GM12878 (cell line): ENCODE measurements around the gene EBP. TPM values are rescaled to one million over a fixed set of nuclear protein-coding genes. Genes with fewer than 3 reads are reported as not detected.

Experiments used
- ATF2 ChIP-seq: IDR thresholded peaks from 2 replicates; pipeline ENCODE4 v1.6.1; 2012; ENCODE audit warnings: low read length, inconsistent platforms
- BHLHE40 ChIP-seq, 2 experiments: fragments of 450-650 bp in 1 of 2; IDR thresholded peaks; 2 replicates each; pipeline ENCODE4 v1.6.1; 2011 to 2017; ENCODE audit warnings: low read depth in 2 of 2, borderline replicate concordance in 1 of 2, improper control_type of control experiment in 1 of 2, low read length in 1 of 2, mild to moderate bottlenecking in 1 of 2
- CREB1 ChIP-seq: IDR thresholded peaks from 2 replicates; pipeline ENCODE4 v1.6.1; 2012; ENCODE audit warnings: low read depth, mild to moderate bottlenecking, inconsistent platforms
- CREM ChIP-seq: IDR thresholded peaks from 2 replicates; pipeline ENCODE4 v1.6.1; 2014; ENCODE audit warnings: antibody characterized with exemption, low read depth
- HCFC1 ChIP-seq: fragments of 150-350 bp; IDR thresholded peaks from 2 replicates; pipeline ENCODE4 v1.6.1; 2014; ENCODE audit warnings: low read length
- PML ChIP-seq: IDR thresholded peaks from 2 replicates; pipeline ENCODE4 v1.6.1; 2012; ENCODE audit warnings: low read length, inconsistent platforms
- POLR2AphosphoS5 ChIP-seq: IDR thresholded peaks from 2 replicates; pipeline ENCODE4 v1.6.1; 2011; ENCODE audit warnings: mild to moderate bottlenecking, low read length, inconsistent platforms
- SIX5 ChIP-seq: IDR thresholded peaks from 2 replicates; pipeline ENCODE4 v1.6.1; 2011; ENCODE audit warnings: mild to moderate bottlenecking, low read depth, low read length, moderate library complexity; ENCODE audit not compliant: severe bottlenecking
- SMC3 ChIP-seq: IDR thresholded peaks from 2 replicates; pipeline ENCODE4 v1.6.1; 2011; ENCODE audit warnings: low read length, improper control_type of control experiment, borderline replicate concordance
- STAT3 ChIP-seq: IDR thresholded peaks from 2 replicates; pipeline ENCODE4 v1.6.1; 2011; ENCODE audit warnings: low read depth, low read length, improper control_type of control experiment
- TCF12 ChIP-seq: IDR thresholded peaks from 2 replicates; pipeline ENCODE4 v1.6.1; 2011; ENCODE audit warnings: low read depth, mild to moderate bottlenecking, low read length
- YY1 ChIP-seq: IDR thresholded peaks from 2 replicates; pipeline ENCODE4 v1.6.1; 2011; ENCODE audit warnings: low read depth, mild to moderate bottlenecking, low read length
- polyA plus RNA-seq, 11 experiments: library from polyadenylated mRNA; depleted of rRNA in 4 of 11; unstranded in 6 of 11; stranded (reverse) in 5 of 11; fragments of >200 nt; fragmentation: Nextera tagmentation in 4 of 11; fragmentation: Illumina TruSeq in 1 of 11; extraction: Ambion mirVana in 4 of 11; extraction: Trizol in 1 of 11; gene quantifications; 1 replicate in 1 of 11; 2 replicates in 10 of 11; pipeline versions ENCODE4 v1.2.1 to v1.2.3, GENCODE V29; 2011 to 2016; ENCODE audit warnings: inconsistent platforms in 2 of 11, missing spikeins in 2 of 11, low read depth in 1 of 11
- total RNA-seq, 4 experiments: library from RNA; depleted of rRNA in 3 of 4; stranded (reverse); fragments of >200 nt in 3 of 4; fragmentation: Illumina TruSeq in 1 of 4; extraction: Trizol in 1 of 4; gene quantifications; 2 replicates each; pipeline versions ENCODE4 v1.2.1 to v1.2.3, GENCODE V29; 2013 to 2021
- TF ChIP-seq, protein P1 (sequence below): IDR thresholded peaks from 2 replicates; pipeline ENCODE4 v1.6.1; 2011; ENCODE audit warnings: low read depth, mild to moderate bottlenecking, low read length, moderate library complexity, borderline replicate concordance; ENCODE audit errors: extremely low read depth

The EBP gene
- total and polyA plus RNA-seq, 10 of the 15 experiments (the other 5 are each of a cell fraction or from before 2014, with no cell fraction given) = 125 to 628 (median 180) TPM

DNA sequence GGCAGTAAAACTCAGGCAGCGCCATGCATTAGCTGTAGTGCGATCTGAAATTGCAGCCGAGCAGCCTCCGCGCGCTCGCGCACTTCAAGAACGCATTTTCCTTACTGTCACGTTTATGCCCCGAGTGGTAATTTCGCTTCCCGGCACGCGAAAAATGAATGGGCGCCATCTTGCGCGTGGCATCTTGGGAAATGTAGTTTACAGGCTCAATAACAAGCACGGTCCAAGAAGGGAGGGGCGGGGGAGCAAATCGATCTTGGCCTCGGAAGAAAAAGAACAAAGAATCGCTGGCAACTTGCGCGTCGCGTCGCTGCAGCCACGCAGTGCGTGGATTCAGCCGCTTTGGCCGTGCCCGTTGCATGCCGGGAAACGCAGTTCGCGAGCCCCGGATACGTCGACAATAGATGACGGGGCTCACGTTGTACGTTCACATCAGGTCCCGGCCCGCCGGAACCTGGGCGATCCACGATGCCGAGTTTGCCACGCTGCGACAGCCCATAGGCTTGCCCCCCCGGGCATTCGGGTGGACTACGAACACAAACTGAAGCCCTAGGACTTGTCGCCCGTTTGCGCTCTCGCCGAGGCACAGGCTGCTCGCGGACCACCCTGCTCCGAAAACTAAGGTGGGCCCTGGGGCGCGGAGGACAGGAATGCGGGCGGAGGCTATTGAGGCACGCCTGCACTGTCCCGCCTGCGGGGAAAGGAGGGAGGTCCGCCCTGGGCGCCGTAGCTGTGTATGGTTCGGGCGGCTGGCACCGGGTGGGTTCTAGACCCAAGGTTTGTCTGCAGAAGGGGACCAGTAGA, 45.6 kb upstream of the EBP start, which contains the start of gene FTSJ1 (continued):
- TF ChIP-seq ATF2 (no peak), CREB1 (peak; percentile 98), BHLHE40 (IDR thresholded peaks at IDR 0.05; ENCODE audit: borderline replicate concordance in 1 of 2, low read depth in 2 of 2, low read length in 1 of 2) (peak; percentile 93 to 94), HCFC1 (peak; percentile 84), SMC3 (no peak), POLR2AphosphoS5 (peak; percentile 50; the same call in 1 of the 2 replicates), PML (no peak; the same call in 1 of the 2 replicates), TCF12 (0 out of 2 replicates have a peak, but pooled peaks have one; percentile 19), STAT3 (no peak), CREM (peak; percentile 98), SIX5 (peak; percentile 76), YY1 (peak; percentile 98)
- TF ChIP-seq, protein P1, sequence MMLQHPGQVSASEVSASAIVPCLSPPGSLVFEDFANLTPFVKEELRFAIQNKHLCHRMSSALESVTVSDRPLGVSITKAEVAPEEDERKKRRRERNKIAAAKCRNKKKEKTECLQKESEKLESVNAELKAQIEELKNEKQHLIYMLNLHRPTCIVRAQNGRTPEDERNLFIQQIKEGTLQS = 0 out of 2 replicates have a peak, but pooled peaks have one; percentile 35
